ENCODE results near the gene CD164L2. TPM values are rescaled to one million over a fixed set of nuclear protein-coding genes. Genes with fewer than 3 reads are reported as not detected.

CD164L2 gene
- total and polyA plus RNA-seq, 2 donors (not counting 1 experiment from before 2014, with no cell fraction given) = not detected

GRCh38 chr1:27368869-27369582 is 14.1 kb downstream of the CD164L2 start:
- ChIA-PET CTCF (interaction anchor here (1.1 to 8.5 kb wide), 5 partner anchors 12 to 300 kb away, joined by 4 to 74 read pairs (median 4); partner anchors contain the start of gene SYTL1), POLR2A (no interaction called here)
- intact Hi-C loops (cut with micrococcal nuclease) = loop anchor here (2.0 to 5.0 kb wide), 2 partner anchors 20 to 47 kb away; partner anchors contain the start of gene TMEM222
- H3K27me3 ChIP-seq (replicated peaks in 1 of 4; ENCODE audit: control extremely low read depth in 1 of 4, control insufficient read depth in 3 of 4, insufficient read depth in 4 of 4, low read length in 3 of 4) = no peaks in the 10 kb centered on the region
- H3K9me3 ChIP-seq (ENCODE audit: control extremely low read depth in 1 of 3, control insufficient read depth in 2 of 3, insufficient read depth in 1 of 3, low read length in 2 of 3) = no peaks in the 10 kb centered on the region
- no peak overlapping the region for H3K9ac ChIP-seq (ENCODE audit: low read length)
- WGBS (ENCODE audit: insufficient coverage) = 25% methylated on average over 13 of the region's 13 CpGs
- TF ChIP-seq CTCF (IDR thresholded peaks at IDR 0.05) = no peak
- TF ChIP-seq EZH2 (IDR thresholded peaks at IDR 0.05; ENCODE audit: borderline replicate concordance, insufficient read depth, low read depth, low read length, poor library complexity, severe bottlenecking) = no peak
- ATAC-seq (ENCODE audit: low read depth) (no peak), DNase-seq (no peak)
- Mint-ChIP-seq H3K27ac (peak overlapping the region; percentile 74), H3K27me3 (no peaks in the 10 kb centered on the region), H3K4me3 (peak overlapping the region; percentile 60), H3K4me1 (peaks cover 61% of the 10 kb centered on the region), H3K9me3 (ENCODE audit: insufficient read depth) (no peaks in the 10 kb centered on the region)
- H3K4me1 ChIP-seq (ENCODE audit: control insufficient read depth in 2 of 2, insufficient read depth in 2 of 2, low read length in 2 of 2) = peaks cover 37 to 64% of the 10 kb centered on the region in 2 donors
- H3K27ac ChIP-seq (ENCODE audit: low read length in 2 of 2) = peak overlapping the region; percentile 39 to 41
- peak overlapping the region; percentile 58 for H3K4me2 ChIP-seq (replicated peaks; ENCODE audit: low read depth, low read length, poor library complexity, severe bottlenecking)
- no peaks in the 10 kb centered on the region for H3K36me3 ChIP-seq (replicated peaks in 1 of 2; ENCODE audit: control extremely low read depth in 1 of 2, control insufficient read depth in 1 of 2, extremely low read depth in 1 of 2, insufficient read depth in 2 of 2, low read length in 1 of 2)
- H3K4me3 ChIP-seq (ENCODE audit: control extremely low read depth in 1 of 5, extremely low read depth in 1 of 5, insufficient read depth in 1 of 5, low read depth in 2 of 5, low read length in 4 of 5) = peak overlapping the region in 1 of 5 experiments; percentile 6
- no peak overlapping the region for H2AFZ ChIP-seq (ENCODE audit: insufficient read depth, low read depth, low read length, poor library complexity, severe bottlenecking)
- H3K79me2 ChIP-seq (ENCODE audit: control insufficient read depth, insufficient read depth, low read length) = no peaks in the 10 kb centered on the region
- H4K20me1 ChIP-seq (ENCODE audit: control insufficient read depth, insufficient read depth, low read length, poor library complexity, severe bottlenecking) = no peaks in the 10 kb centered on the region

- Histone ChIP-seq H2AFZ (ENCODE audit: insufficient read depth, low read depth, low read length, poor library complexity, severe bottlenecking) (peak overlapping the region; percentile 25), H3K36me3 (replicated peaks in 1 of 2; ENCODE audit: control extremely low read depth in 1 of 2, control insufficient read depth in 1 of 2, extremely low read depth in 1 of 2, insufficient read depth in 2 of 2, low read length in 1 of 2) (no peaks in the 10 kb centered on the region), H3K9me3 (ENCODE audit: control extremely low read depth in 1 of 3, control insufficient read depth in 2 of 3, insufficient read depth in 1 of 3, low read length in 2 of 3) (no peaks in the 10 kb centered on the region), H3K4me2 (replicated peaks; ENCODE audit: low read depth, low read length, poor library complexity, severe bottlenecking) (peak overlapping the region; percentile 99), H3K4me1 (ENCODE audit: control insufficient read depth in 2 of 2, insufficient read depth in 2 of 2, low read length in 2 of 2) (peaks cover 37 to 58% of the 10 kb centered on the region in 2 donors), H4K20me1 (ENCODE audit: control insufficient read depth, insufficient read depth, low read length, poor library complexity, severe bottlenecking) (no peaks in the 10 kb centered on the region), H3K27me3 (replicated peaks in 1 of 4; ENCODE audit: control extremely low read depth in 1 of 4, control insufficient read depth in 3 of 4, insufficient read depth in 4 of 4, low read length in 3 of 4) (no peaks in the 10 kb centered on the region), H3K4me3 (ENCODE audit: control extremely low read depth in 1 of 5, extremely low read depth in 1 of 5, insufficient read depth in 1 of 5, low read depth in 2 of 5, low read length in 4 of 5) (no peak overlapping the region), H3K27ac (ENCODE audit: low read length in 2 of 2) (no peak overlapping the region), H3K79me2 (ENCODE audit: control insufficient read depth, insufficient read depth, low read length) (no peaks in the 10 kb centered on the region), H3K9ac (ENCODE audit: low read length) (no peak overlapping the region)
- peaks cover 60% of the 10 kb centered on the region for H3K4me1 Mint-ChIP-seq
- ATAC-seq (ENCODE audit: low read depth) = no peak
- ChIA-PET CTCF (interaction anchor here (0.5 to 8.5 kb wide), 15 partner anchors 10 to 255 kb away, joined by 3 to 74 read pairs (median 5); partner anchors contain the start of genes CD164L2, GPR3 and SYTL1), POLR2A (interaction anchor here (4.7 kb wide), 1 partner anchor 25 kb away, joined by 14 read pairs; the partner anchor contains the start of gene SYTL1)
- no peaks in the 10 kb centered on the region for H3K27me3 Mint-ChIP-seq
- H3K27ac Mint-ChIP-seq = peak overlapping the region; percentile 61
- 69% methylated on average over 6 of the region's 8 CpGs for WGBS (ENCODE audit: insufficient coverage)
- intact Hi-C loops (cut with micrococcal nuclease) = loop anchor here (5.0 kb wide), 1 partner anchor 45 kb away; the partner anchor contains the start of gene TMEM222
- DNase-seq = no peak
- peak overlapping the region; percentile 83 for H3K4me3 Mint-ChIP-seq
- H3K9me3 Mint-ChIP-seq (ENCODE audit: insufficient read depth) = no peaks in the 10 kb centered on the region
- TF ChIP-seq EZH2 (IDR thresholded peaks at IDR 0.05; ENCODE audit: borderline replicate concordance, insufficient read depth, low read depth, low read length, poor library complexity, severe bottlenecking) (no peak), CTCF (IDR thresholded peaks at IDR 0.05) (no peak)
Observed at GRCh38 chr1:27367160-27367650, 15.9 kb downstream of the CD164L2 start.
